ENCODE measurements around the gene SYT5. TPM values are rescaled to one million over a fixed set of nuclear protein-coding genes. Genes with fewer than 3 reads are reported as not detected.

SYT5 gene
- polyA plus RNA-seq, 3 donors: not detected

DNA sequence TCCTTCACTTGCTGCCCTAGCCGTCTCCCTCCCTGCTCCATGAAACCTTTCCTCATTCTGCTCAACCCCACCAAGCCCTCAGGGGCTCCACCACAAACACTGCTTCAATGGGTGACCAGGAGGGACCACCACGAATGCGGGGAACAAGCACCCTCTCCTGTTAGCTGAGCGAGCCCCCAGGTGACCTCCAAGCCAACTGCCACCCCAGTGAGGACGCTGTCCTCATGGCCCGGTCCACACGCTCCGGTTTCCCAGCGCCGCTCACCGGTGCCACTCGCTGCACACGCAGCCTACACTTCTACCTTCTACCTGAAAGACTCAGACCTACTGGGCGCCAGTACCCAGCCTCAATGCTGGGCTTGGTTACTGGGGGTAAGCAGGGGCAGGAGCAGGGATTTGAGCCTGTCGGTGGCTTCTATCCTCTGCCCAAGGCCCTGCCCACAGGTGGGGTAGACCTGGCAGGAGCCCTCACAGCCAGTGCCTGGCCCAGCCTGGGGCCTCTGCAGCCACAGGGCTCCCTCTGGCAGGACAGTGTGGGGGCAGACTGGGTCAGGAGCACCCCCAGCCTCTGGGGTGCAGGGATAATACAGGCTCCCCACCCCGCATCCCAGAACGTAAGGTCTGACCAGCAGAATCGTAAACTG lies 49.2 kb upstream of the SYT5 start:
- peaks cover 73 to 81% of the 10 kb centered on the region in 2 donors for H3K36me3 ChIP-seq (replicated peaks in 1 of 2; ENCODE audit: control insufficient read depth in 1 of 2, insufficient read depth in 2 of 2, low read length in 2 of 2)
- no peaks in the 10 kb centered on the region for H3K27me3 ChIP-seq (ENCODE audit: control insufficient read depth in 2 of 2, insufficient read depth in 2 of 2, low read length in 2 of 2)
- Mint-ChIP-seq H3K9me3 (peaks cover 0 to 2% (median 0%) of the 10 kb centered on the region in 7 donors), H3K4me3 (peak overlapping the region in 1 of 2 donors; percentile 37), H3K4me1 (peaks cover 5% of the 10 kb centered on the region), H3K36me3 (peaks cover 57 to 76% of the 10 kb centered on the region in 2 donors), H3K27me3 (ENCODE audit: low read depth in 3 of 3) (peaks cover 0 to 3% (median 0%) of the 10 kb centered on the region in 3 donors), H3K27ac (peak overlapping the region in 2 of 7 donors; percentile 46 to 50)
- intact Hi-C loops (cut with micrococcal nuclease): no loop called here
- H3K4me3 ChIP-seq (replicated peaks in 1 of 3; ENCODE audit: low read depth in 2 of 3, low read length in 3 of 3): no peak overlapping the region
- H3K4me2 ChIP-seq (replicated peaks; ENCODE audit: extremely low read depth, low read length, poor library complexity, severe bottlenecking): no peak overlapping the region
- H4K20me1 ChIP-seq (ENCODE audit: insufficient read depth, low read length): peaks cover 96% of the 10 kb centered on the region
- no peaks in the 10 kb centered on the region for H3K9me3 ChIP-seq (replicated peaks in 1 of 2; ENCODE audit: control insufficient read depth in 1 of 2, insufficient read depth in 1 of 2, low read length in 2 of 2)
- no peak for DNase-seq
- H2AFZ ChIP-seq (ENCODE audit: insufficient read depth, low read depth, low read length, poor library complexity, severe bottlenecking): no peak overlapping the region
- whole genome bisulfite sequencing (ENCODE audit: insufficient coverage): 100% methylated on average over 9 of the region's 18 CpGs
- TF ChIP-seq, protein P1, sequence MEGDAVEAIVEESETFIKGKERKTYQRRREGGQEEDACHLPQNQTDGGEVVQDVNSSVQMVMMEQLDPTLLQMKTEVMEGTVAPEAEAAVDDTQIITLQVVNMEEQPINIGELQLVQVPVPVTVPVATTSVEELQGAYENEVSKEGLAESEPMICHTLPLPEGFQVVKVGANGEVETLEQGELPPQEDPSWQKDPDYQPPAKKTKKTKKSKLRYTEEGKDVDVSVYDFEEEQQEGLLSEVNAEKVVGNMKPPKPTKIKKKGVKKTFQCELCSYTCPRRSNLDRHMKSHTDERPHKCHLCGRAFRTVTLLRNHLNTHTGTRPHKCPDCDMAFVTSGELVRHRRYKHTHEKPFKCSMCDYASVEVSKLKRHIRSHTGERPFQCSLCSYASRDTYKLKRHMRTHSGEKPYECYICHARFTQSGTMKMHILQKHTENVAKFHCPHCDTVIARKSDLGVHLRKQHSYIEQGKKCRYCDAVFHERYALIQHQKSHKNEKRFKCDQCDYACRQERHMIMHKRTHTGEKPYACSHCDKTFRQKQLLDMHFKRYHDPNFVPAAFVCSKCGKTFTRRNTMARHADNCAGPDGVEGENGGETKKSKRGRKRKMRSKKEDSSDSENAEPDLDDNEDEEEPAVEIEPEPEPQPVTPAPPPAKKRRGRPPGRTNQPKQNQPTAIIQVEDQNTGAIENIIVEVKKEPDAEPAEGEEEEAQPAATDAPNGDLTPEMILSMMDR (IDR thresholded peaks at IDR 0.05): no peak
- no peak overlapping the region for H3K9ac ChIP-seq (ENCODE audit: insufficient read depth, low read length, poor library complexity, severe bottlenecking)
- no peaks in the 10 kb centered on the region for H3K4me1 ChIP-seq (ENCODE audit: control insufficient read depth in 1 of 2, insufficient read depth in 2 of 2, low read length in 2 of 2)
- H3K27ac ChIP-seq (ENCODE audit: low read depth in 1 of 2, low read length in 2 of 2): no peak overlapping the region
- H3K79me2 ChIP-seq (ENCODE audit: insufficient read depth, low read length): peaks cover 18% of the 10 kb centered on the region

DNA sequence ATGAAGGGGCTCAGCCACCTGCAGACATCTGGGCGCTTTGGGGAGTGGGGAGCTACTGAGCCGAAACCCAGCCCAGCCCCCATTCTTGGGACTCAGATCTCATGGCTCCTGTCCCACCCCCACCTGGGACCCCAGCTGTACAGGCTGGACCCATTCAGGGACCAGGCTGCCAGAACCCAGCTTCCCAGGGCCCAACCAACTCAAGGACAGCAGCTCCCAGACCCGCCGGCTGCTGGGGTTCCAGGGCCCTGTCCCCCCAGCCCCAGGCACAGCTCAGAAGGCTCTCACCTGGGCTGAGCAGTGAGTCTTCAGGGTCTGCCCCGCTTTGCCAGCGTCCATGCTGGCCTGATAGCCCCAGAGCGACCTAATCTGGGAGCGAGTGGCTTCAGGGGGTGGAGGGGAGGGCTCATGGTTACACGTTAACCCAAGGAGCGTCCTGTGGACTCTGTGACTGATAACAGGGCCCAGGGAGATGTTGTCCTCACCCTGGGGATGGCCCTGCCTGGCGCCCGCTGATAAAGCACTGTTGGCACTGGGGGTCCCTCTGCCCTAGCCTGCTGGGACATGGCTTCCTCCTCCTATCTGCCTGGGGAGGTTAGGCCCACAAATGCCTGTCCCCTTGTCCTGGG lies 48.4 kb upstream of the SYT5 start, which contains the start of gene TMEM86B:
TMEM86B (minus strand) TSS at position 361 of the 629 bp plus-strand sequence; CDS start at position 339, 22 bp downstream.
- Histone ChIP-seq H2AFZ (ENCODE audit: insufficient read depth, low read depth, low read length, poor library complexity, severe bottlenecking) (no peak within 1 kb of the TSS), H3K9me3 (replicated peaks in 1 of 2; ENCODE audit: control insufficient read depth in 1 of 2, insufficient read depth in 1 of 2, low read length in 2 of 2) (no peaks in the 10 kb centered on the region), H4K20me1 (ENCODE audit: insufficient read depth, low read length) (peaks cover 95% of the 10 kb centered on the region), H3K79me2 (ENCODE audit: insufficient read depth, low read length) (peaks cover 12% of the 10 kb centered on the region), H3K4me3 (replicated peaks in 1 of 3; ENCODE audit: low read depth in 2 of 3, low read length in 3 of 3) (no peak within 1 kb of the TSS), H3K36me3 (replicated peaks in 1 of 2; ENCODE audit: control insufficient read depth in 1 of 2, insufficient read depth in 2 of 2, low read length in 2 of 2) (peaks cover 71 to 81% of the 10 kb centered on the region in 2 donors), H3K9ac (ENCODE audit: insufficient read depth, low read length, poor library complexity, severe bottlenecking) (no peak within 1 kb of the TSS), H3K4me1 (ENCODE audit: control insufficient read depth in 1 of 2, insufficient read depth in 2 of 2, low read length in 2 of 2) (no peaks in the 10 kb centered on the region), H3K4me2 (replicated peaks; ENCODE audit: extremely low read depth, low read length, poor library complexity, severe bottlenecking) (no peak within 1 kb of the TSS), H3K27ac (ENCODE audit: low read depth in 1 of 2, low read length in 2 of 2) (no peak within 1 kb of the TSS), H3K27me3 (ENCODE audit: control insufficient read depth in 2 of 2, insufficient read depth in 2 of 2, low read length in 2 of 2) (no peaks in the 10 kb centered on the region)
- TF ChIP-seq, protein P1 (IDR thresholded peaks at IDR 0.05): no peak
- peaks cover 53 to 73% of the 10 kb centered on the region in 2 donors for H3K36me3 Mint-ChIP-seq
- H3K9me3 Mint-ChIP-seq: peaks cover 0 to 2% (median 0%) of the 10 kb centered on the region in 7 donors
- peak within 1 kb of the TSS in 1 of 2 donors; percentile 37 for H3K4me3 Mint-ChIP-seq
- peaks cover 5% of the 10 kb centered on the region for H3K4me1 Mint-ChIP-seq
- no peak for DNase-seq
- WGBS (ENCODE audit: insufficient coverage): 100% methylated on average over 8 of the region's 12 CpGs
- intact Hi-C loops (cut with micrococcal nuclease): no loop called here
- H3K27ac Mint-ChIP-seq: peak within 1 kb of the TSS in 4 of 7 donors; percentile 0 to 57 (median 30)
- peaks cover 0 to 3% (median 0%) of the 10 kb centered on the region in 3 donors for H3K27me3 Mint-ChIP-seq (ENCODE audit: low read depth in 3 of 3)
